Loucy (cell line): ENCODE results near the gene CATSPERD.

Source experiments
- CTCF ChIP-seq: fragments of 200-600 bp; sonication (generic); conservative IDR thresholded peaks from 2 replicates; pipeline ENCODE4 v1.5.1; 2014; ENCODE audit warnings: mild to moderate bottlenecking, antibody characterized with exemption, low read length
- EZH2phosphoT487 ChIP-seq: fragments of 200-600 bp; IDR thresholded peaks from 2 replicates; pipeline ENCODE4 v1.6.1; 2018; ENCODE audit warnings: antibody characterized with exemption, mild to moderate bottlenecking, moderate library complexity, borderline replicate concordance

- TF ChIP-seq CTCF (no peak), EZH2phosphoT487 (no peak)
Observed at GRCh38 chr19:5809469-5809868, 89.0 kb downstream of the CATSPERD start.
